T-helper 17 cell (primary cell): ENCODE results near the gene TDRD9. TPM values are rescaled to one million over a fixed set of nuclear protein-coding genes. Genes with fewer than 3 reads are reported as not detected.

Source experiments
- ATAC-seq: fragments of 150-1000 bp; cut with Tn5 transposase; 2 replicates; pipeline ENCODE4 v1.10.0; 2021; ENCODE audit warnings: mild to moderate bottlenecking, moderate library complexity
- DNase-seq, 3 donors: peaks; one replicate each; pipeline versions ENCODE4 v3.0.0 to v3.0.0-alpha.2; 2020 to 2021
- H3K9me3 ChIP-seq: one replicate; pipeline ENCODE4 v1.7.0; 2013; ENCODE audit warnings: low read length, mild to moderate bottlenecking; ENCODE audit not compliant: control insufficient read depth, poor library complexity, severe bottlenecking
- H3K27ac Mint-ChIP-seq: one replicate; pipeline ENCODE4 v1.8.0; 2022; ENCODE audit warnings: mild to moderate bottlenecking, moderate library complexity, mixed read lengths
- H3K27me3 Mint-ChIP-seq: one replicate; pipeline ENCODE4 v1.8.0; 2022; ENCODE audit warnings: mixed read lengths
- H3K36me3 Mint-ChIP-seq: one replicate; pipeline ENCODE4 v1.8.0; 2022; ENCODE audit warnings: low read depth, mixed read lengths
- H3K4me1 Mint-ChIP-seq: one replicate; pipeline ENCODE4 v1.8.0; 2022; ENCODE audit warnings: mild to moderate bottlenecking, mixed read lengths
- H3K4me3 Mint-ChIP-seq: one replicate; pipeline ENCODE4 v1.8.0; 2022; ENCODE audit warnings: mild to moderate bottlenecking, moderate library complexity, mixed read lengths
- total RNA-seq, 4 donors: library from RNA in 2 of 4; stranded (reverse) in 2 of 4; gene quantifications; one replicate each; pipeline ENCODE4 v1.2.3 and lab custom pipeline; 2022 to 2026

Gene TDRD9
- total RNA-seq, 2 donors from 2014 or later: 1.0 TPM; not detected in 1

GRCh38 chr14:104092931-104093365, 164.7 kb downstream of the TDRD9 start:
- no peak for DNase-seq
- H3K9me3 ChIP-seq: no peaks in the 10 kb centered on the region
- ATAC-seq: no peak
- Mint-ChIP-seq H3K36me3 (no peaks in the 10 kb centered on the region), H3K27me3 (peaks cover 9% of the 10 kb centered on the region), H3K4me3 (no peak overlapping the region), H3K4me1 (peaks cover 6% of the 10 kb centered on the region), H3K27ac (no peak overlapping the region)

GRCh38 chr14:104093366-104094055, 165.3 kb downstream of the TDRD9 start:
- Mint-ChIP-seq H3K4me3 (no peak overlapping the region), H3K27me3 (peaks cover 9% of the 10 kb centered on the region), H3K4me1 (peaks cover 6% of the 10 kb centered on the region), H3K36me3 (no peaks in the 10 kb centered on the region), H3K27ac (no peak overlapping the region)
- DNase-seq (peak in 1 of 3 donors; percentile 11), ATAC-seq (peak; percentile 57)
- no peaks in the 10 kb centered on the region for H3K9me3 ChIP-seq

- H3K9me3 ChIP-seq: no peaks in the 10 kb centered on the region
- Mint-ChIP-seq H3K27me3 (peaks cover 9% of the 10 kb centered on the region), H3K27ac (no peak overlapping the region), H3K4me3 (peak overlapping the region; percentile 45), H3K36me3 (no peaks in the 10 kb centered on the region), H3K4me1 (peaks cover 6% of the 10 kb centered on the region)
- DNase-seq (peak in 1 of 3 donors; percentile 7), ATAC-seq (no peak)
Measured at GRCh38 chr14:104094056-104094708, 165.9 kb downstream of the TDRD9 start.

GRCh38 chr14:104094709-104095425, 166.6 kb downstream of the TDRD9 start:
- H3K4me3 Mint-ChIP-seq: peak overlapping the region; percentile 45
- H3K27ac Mint-ChIP-seq: no peak overlapping the region
- ATAC-seq (peak; percentile 73), DNase-seq (peak; percentile 61 to 79 (median 66))
- H3K36me3 Mint-ChIP-seq: no peaks in the 10 kb centered on the region
- peaks cover 9% of the 10 kb centered on the region for H3K27me3 Mint-ChIP-seq
- H3K4me1 Mint-ChIP-seq: peaks cover 6% of the 10 kb centered on the region
- no peaks in the 10 kb centered on the region for H3K9me3 ChIP-seq

GRCh38 chr14:104095426-104096310, 167.4 kb downstream of the TDRD9 start:
- ATAC-seq (no peak), DNase-seq (no peak)
- H3K27me3 Mint-ChIP-seq: peaks cover 9% of the 10 kb centered on the region
- no peaks in the 10 kb centered on the region for H3K9me3 ChIP-seq
- no peak overlapping the region for H3K27ac Mint-ChIP-seq
- H3K4me1 Mint-ChIP-seq: peaks cover 6% of the 10 kb centered on the region
- no peak overlapping the region for H3K4me3 Mint-ChIP-seq
- no peaks in the 10 kb centered on the region for H3K36me3 Mint-ChIP-seq

- H3K36me3 Mint-ChIP-seq: no peaks in the 10 kb centered on the region
- H3K27ac Mint-ChIP-seq: no peak overlapping the region
- peaks cover 6% of the 10 kb centered on the region for H3K4me1 Mint-ChIP-seq
- peaks cover 9% of the 10 kb centered on the region for H3K27me3 Mint-ChIP-seq
- H3K4me3 Mint-ChIP-seq: no peak overlapping the region
- ATAC-seq (no peak), DNase-seq (no peak)
- H3K9me3 ChIP-seq: no peaks in the 10 kb centered on the region
Measured at GRCh38 chr14:104096318-104096717, 168.1 kb downstream of the TDRD9 start.

- H3K27me3 Mint-ChIP-seq: peaks cover 4% of the 10 kb centered on the region
- ATAC-seq (no peak), DNase-seq (no peak)
- H3K4me1 Mint-ChIP-seq: peaks cover 6% of the 10 kb centered on the region
- no peaks in the 10 kb centered on the region for H3K36me3 Mint-ChIP-seq
- no peak overlapping the region for H3K4me3 Mint-ChIP-seq
- no peaks in the 10 kb centered on the region for H3K9me3 ChIP-seq
- no peak overlapping the region for H3K27ac Mint-ChIP-seq
Measured at GRCh38 chr14:104096751-104097700, 168.8 kb downstream of the TDRD9 start.

GRCh38 chr14:104098272-104099095, 170.2 kb downstream of the TDRD9 start:
- no peak overlapping the region for H3K4me3 Mint-ChIP-seq
- no peaks in the 10 kb centered on the region for H3K9me3 ChIP-seq
- ATAC-seq (no peak), DNase-seq (no peak)
- peaks cover 6% of the 10 kb centered on the region for H3K4me1 Mint-ChIP-seq
- H3K27me3 Mint-ChIP-seq: peaks cover 4% of the 10 kb centered on the region
- no peak overlapping the region for H3K27ac Mint-ChIP-seq
- H3K36me3 Mint-ChIP-seq: no peaks in the 10 kb centered on the region

- Mint-ChIP-seq H3K27me3 (peaks cover 3% of the 10 kb centered on the region), H3K27ac (no peak overlapping the region), H3K4me1 (peaks cover 3% of the 10 kb centered on the region), H3K4me3 (no peak overlapping the region), H3K36me3 (no peaks in the 10 kb centered on the region)
- no peaks in the 10 kb centered on the region for H3K9me3 ChIP-seq
- ATAC-seq: no peak
- DNase-seq: no peak
Measured at GRCh38 chr14:104099096-104100041, 171.1 kb downstream of the TDRD9 start.

GRCh38 chr14:104100171-104101085, 172.2 kb downstream of the TDRD9 start:
- no peaks in the 10 kb centered on the region for H3K9me3 ChIP-seq
- Mint-ChIP-seq H3K36me3 (no peaks in the 10 kb centered on the region), H3K4me1 (no peaks in the 10 kb centered on the region), H3K27ac (no peak overlapping the region), H3K4me3 (no peak overlapping the region), H3K27me3 (no peaks in the 10 kb centered on the region)
- no peak for ATAC-seq
- peak in 1 of 3 donors; percentile 10 for DNase-seq
